Stimulated activated CD4-positive, alpha-beta T cell treated with anti-CD3 and anti-CD28 coated beads, Interleukin-2, amount 100 ng/mL, for 48 hours (primary cell): ENCODE results near the gene TAF6.

Experiments
- DNase-seq, 2 donors: peaks; one replicate each; pipeline ENCODE4 v3.0.0-alpha.2; 2020

Gene TAF6

GRCh38 chr7:100119072-100119969 is at the start of gene TAF6, which contains the start of gene CNPY4:
TSS of gene TAF6 (minus strand) at chr7:100119358. CDS start at chr7:100114209, 5,149 bp downstream.
TSS of gene CNPY4 (plus strand) at chr7:100119634. CDS start at chr7:100119745, 111 bp downstream.
- peak; percentile 92 to 94 for DNase-seq

- no peak for DNase-seq
These were observed 48.8 kb upstream of the TAF6 start for GRCh38 chr7:100167912-100168323.

DNA sequence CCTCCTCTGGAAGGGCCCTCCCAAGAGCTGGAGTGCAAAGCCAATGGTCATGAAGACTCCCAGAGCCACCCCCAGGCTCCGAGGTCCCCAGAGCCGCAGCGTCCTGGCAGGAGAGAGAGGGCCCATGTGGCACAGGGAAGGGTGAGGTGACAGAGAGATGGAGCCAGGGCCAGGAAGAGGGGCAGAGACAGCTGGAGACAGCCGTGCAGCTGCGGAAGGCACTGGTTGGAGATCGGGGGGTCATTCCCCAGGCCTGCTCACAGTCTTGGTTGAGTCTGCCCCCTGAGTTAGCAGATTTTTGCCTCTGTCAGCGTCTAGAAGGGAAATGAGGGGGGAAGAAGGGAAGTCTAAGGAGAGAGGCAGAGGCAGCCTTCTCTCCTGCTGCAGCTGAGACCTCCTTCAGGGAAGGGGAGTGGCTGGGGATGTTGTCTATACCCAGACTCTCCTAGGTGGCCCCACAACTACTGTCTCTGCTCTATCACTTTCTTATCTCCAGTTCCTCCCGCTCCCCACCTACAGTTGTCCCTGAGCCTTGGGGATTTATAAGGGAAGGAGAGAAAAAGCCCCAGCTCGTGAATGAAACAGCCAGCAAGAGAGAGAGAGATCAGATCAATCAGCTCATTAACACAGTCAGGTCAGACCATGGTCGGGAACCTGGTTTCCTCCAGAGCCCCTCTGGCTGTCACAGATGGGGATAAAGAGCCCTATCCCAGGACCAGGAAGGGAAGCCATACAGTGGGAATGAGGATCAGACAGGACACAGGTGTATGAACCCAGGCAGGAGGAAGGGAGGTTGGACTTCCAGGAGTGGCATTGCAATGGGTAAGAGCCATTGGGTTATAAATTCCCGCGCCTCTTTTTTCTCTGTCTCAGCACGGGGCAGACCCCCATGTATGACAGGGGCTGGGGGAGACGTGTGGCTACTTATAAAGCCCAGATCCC is 48.1 kb upstream of the TAF6 start:
- DNase-seq: no peak

GRCh38 chr7:100166317-100166940 is 47.3 kb upstream of the TAF6 start:
- DNase-seq: no peak

DNA sequence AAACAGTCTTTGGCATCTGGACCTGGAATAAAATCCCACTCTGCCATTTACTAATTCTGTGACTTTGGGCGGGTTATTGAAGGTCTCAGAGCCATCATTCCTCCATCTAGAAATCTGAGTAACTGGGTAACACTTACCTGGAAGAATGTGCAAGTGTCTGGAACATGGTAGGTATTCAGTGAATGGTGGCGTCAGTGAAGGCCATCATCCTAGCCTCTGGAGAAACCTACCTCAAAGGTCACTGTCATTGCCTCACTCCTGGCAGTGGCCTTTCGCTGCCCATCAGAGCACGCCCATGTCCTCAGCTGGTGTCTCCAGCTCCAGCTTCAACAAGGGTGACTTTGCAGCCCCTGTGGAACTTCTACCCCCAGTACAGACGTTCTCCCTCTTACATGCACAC is 44.7 kb upstream of the TAF6 start:
- DNase-seq: no peak

DNA sequence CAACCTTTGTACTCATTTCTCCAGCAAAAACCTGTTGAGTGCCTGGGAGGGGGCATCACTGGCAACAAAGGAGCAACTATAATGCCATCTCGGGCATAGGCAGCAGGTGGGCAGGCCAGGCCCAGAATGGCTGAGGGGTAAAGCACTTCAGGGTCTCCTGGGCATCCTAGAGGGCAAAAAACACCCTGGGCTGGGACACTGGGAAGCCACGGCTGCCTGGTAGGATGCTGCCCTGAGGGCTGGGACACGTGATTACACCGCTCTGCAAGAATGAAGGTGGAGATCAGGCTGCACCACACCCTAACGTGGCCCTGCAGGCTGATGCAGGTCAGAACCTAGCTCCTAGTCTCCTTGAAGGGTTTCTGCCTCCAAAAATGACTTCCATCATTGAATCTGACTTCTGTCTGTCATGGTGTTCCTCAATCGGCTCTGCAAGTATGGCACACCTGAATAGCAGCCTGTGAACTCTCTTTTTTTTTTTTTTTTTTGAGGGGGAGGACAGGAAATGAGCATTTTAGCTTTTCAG is 43.9 kb upstream of the TAF6 start:
- DNase-seq: no peak

DNA sequence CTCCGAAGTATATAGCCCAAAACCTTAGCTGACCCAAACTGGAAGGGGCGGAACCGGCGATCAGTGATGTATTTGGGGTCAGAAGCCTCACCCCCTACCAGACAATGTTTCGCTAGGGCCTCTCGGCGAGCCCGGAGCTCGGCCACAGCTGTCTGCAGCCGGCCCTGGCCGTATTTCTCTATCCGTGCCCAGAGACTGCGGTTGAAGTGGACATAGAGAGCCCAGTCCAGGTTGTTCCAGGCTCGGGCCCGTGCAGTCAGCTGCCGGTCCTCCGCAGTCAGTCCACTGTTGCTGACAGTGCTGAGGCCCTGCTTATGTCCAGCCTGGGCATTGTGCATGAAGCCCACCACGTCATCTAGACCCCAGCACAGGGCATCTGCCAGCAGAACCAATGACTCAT is 40.9 kb upstream of the TAF6 start:
- no peak for DNase-seq

DNA sequence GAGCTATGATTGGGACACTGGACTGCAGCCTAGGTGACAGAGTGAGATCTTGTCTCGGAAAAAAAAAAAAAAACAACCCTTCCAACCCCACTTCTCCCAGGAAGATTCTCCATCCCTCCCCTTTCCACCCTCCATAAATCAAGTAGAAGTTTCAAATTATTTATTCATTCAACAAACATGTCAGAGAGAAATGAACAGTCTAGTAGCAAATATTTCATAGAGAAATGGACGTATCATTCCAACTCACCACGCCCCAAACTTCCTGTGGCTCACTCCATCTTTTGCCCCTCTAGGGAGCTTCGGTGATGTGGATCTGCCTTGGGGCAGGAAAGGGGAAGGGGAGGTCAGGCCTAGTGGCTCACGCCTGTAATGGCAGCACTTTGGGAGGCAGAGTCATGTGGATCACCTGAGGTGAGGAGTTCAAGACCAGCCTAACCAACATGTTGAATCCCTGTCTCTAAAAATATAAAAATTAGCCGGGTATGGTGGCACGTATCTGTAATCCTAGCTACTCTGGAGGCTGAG is 40.0 kb upstream of the TAF6 start:
- DNase-seq: no peak

GRCh38 chr7:100158229-100159098 is 39.3 kb upstream of the TAF6 start, which contains the start of gene TRAPPC14:
TSS of gene TRAPPC14 (minus strand) at chr7:100158723. CDS start at chr7:100158499, 224 bp downstream.
- peak; percentile 90 for DNase-seq

DNA sequence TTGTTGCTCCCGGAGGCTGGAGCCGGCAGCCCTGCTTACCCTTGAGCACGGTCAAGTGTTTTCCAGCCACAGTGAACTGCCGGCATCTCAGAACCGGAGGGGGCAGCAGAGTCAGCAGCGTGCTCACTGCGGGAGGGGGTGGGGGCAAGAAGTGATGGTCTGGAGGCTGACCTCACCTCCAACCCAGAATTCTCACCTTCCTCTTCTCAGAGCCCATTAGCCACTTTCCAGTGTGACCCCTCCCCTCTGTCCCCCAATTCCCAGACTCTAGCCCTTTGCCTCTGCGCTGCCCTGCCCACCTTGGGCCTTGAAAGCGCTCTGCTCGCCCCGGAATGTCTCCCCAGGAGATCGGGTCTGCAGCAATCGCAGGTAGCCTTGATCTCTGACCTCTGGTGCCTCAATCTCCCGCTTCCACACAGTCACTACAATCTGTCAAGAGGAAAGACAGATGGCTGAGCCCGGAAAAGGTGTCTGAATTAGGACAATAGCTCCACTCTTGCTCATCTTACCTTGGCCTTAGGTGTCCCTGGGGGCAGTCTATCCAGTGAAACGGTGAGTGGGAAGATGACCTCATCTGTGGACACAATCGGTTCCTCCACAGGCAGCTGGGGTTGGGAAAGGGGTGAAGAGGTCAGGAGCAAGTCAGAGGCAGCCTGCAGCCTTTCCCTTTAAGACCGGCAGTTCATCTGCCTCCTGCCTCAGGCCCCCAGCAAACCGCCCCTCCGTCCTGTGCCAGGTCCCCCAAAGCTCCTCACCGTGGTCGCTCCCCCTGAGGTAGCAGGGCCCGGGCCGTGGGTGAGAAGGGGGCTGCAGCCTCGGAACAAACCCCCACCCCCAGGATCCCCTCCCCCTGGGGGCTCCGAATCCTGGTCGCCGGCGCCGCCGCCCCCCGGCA is 38.4 kb upstream of the TAF6 start:
- no peak for DNase-seq

DNA sequence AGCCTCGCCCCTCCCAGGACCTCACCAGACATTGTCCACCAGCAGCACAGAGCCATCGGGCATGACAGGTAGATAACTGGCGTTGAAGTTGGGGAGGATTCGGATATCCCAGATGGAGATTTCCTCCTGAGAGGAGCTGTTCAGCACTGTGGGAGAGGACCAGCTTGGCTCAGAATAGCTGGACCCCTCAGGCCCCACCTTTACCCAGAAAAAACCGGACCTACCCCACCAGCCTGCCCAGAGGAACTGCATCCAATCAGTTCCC is 37.8 kb upstream of the TAF6 start:
- DNase-seq: no peak

GRCh38 chr7:100156331-100157068 is 37.3 kb upstream of the TAF6 start:
- DNase-seq: no peak

- DNase-seq: no peak
These were observed 36.6 kb upstream of the TAF6 start for GRCh38 chr7:100155553-100156317.

GRCh38 chr7:100154651-100155491 is 35.7 kb upstream of the TAF6 start:
- DNase-seq: no peak

DNA sequence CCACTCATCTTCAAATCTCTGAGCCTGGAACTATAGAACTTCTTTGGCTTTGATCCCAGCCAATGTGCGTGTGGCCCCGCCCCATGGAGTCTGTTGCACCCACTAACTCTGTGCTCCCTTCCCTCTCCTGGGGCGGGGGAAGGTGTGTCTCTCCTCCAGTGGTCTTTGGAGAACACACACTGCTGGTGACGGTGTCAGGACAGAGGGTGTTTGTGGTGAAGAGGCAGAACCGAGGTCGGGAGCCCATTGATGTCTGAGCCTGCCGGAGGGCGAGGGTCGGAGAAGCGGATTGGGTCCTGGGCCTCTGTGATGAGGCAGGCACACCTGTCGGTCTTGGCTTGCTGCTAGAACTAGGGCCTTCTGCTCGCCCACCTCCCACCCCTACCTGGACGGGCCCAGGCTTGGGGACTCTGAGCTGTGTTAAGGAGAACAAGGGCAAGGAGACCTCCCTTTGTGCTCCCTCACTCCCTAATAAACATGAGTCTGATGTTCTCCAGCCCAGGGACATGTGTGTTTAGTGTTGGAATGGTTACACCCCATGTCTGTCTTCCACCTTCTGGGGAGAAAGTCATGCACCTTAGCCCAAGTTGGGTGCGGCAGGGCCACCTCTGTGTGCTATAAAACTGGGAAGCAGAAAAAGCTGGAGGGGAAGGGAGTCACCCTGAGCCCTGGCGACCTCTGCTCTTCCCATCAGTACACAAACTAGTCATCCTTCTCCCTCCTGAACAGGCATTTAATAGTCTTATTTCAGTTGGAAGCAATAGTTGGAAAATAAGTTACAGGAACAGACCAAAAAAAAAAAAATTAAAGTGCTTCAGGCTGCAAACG is 34.8 kb upstream of the TAF6 start:
- DNase-seq: no peak

GRCh38 chr7:100152937-100153666 is 33.9 kb upstream of the TAF6 start:
- DNase-seq: no peak
